ENCODE measurements around the gene STN1.

Gene STN1

DNA sequence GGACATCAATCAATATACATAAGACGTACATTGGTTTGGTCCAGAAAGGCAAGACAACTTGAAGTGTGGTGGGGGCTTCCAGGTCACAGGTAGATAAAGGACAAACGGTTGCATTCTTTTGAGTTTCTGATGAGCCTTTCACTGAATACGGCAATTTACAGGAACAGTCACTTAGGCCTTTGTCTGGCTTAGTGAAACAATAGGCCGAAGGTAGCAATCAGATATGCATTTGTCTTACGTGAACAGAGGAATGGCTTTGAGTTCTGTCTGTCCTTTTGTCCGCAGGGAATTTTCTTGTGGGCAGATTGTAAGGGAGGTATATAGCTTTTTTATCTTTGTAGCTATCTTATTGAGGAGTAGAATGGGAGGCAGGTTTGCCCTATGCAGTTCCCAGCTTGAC is 10.8 kb upstream of the STN1 start:
- no peak for DNase-seq

DNA sequence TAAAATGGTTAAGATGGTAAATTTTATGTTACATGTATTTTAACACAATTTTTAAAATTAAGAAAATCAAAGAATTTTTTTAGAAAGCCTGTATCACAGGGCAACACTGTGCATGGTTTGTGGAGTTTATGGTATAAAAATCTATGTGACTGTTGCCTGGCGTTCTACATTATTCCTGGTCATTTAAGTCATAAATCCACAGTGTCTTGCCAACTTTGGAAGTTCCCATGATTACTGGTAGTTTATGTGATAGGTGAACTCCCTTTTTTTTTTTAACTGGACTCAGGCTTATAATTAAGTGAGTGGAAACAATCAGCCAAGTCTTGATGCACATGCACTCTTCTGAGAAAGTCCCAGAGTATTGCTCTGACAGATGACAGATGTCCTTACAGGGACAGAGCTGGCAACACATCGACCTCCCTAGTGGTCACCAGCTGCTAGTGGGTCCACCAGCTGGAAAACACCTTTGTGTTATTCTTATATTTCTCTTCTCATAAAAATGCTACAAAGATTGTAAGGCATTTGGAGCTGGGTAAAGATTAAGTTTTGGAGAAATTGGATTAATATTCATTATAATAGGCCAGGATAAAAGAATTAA is 8.8 kb upstream of the STN1 start:
- DNase-seq: no peak

- no peak for DNase-seq
Measured at GRCh38 chr10:103925591-103925990, 7.6 kb upstream of the STN1 start.

DNA sequence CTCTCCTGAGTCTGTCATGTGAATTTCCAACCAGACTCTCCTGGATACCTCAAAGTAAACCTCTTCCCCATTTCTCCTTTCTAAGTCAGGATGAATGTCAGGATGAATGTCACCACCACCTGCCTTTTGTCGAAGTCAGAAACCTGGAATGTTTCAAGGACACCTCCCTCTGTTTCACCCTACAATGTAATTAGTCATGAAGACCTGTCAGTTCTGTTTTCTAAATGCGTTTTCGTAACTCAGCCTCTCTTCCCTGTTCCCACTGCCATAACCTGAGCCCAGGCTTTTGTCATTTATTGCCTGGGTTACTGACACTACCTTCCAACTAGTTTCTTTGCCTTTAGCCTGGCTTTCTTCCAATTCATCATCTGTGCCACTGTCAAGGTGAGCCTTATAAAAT is 5.5 kb upstream of the STN1 start:
- no peak for DNase-seq

- DNase-seq: no peak
Measured at GRCh38 chr10:103922659-103923058, 4.7 kb upstream of the STN1 start.

- DNase-seq: no peak
Measured at GRCh38 chr10:103921750-103922195, 3.8 kb upstream of the STN1 start.

- no peak for DNase-seq
Measured at GRCh38 chr10:103921248-103921647, 3.3 kb upstream of the STN1 start.

GRCh38 chr10:103919648-103920025 is 1.7 kb upstream of the STN1 start:
- no peak for DNase-seq

DNA sequence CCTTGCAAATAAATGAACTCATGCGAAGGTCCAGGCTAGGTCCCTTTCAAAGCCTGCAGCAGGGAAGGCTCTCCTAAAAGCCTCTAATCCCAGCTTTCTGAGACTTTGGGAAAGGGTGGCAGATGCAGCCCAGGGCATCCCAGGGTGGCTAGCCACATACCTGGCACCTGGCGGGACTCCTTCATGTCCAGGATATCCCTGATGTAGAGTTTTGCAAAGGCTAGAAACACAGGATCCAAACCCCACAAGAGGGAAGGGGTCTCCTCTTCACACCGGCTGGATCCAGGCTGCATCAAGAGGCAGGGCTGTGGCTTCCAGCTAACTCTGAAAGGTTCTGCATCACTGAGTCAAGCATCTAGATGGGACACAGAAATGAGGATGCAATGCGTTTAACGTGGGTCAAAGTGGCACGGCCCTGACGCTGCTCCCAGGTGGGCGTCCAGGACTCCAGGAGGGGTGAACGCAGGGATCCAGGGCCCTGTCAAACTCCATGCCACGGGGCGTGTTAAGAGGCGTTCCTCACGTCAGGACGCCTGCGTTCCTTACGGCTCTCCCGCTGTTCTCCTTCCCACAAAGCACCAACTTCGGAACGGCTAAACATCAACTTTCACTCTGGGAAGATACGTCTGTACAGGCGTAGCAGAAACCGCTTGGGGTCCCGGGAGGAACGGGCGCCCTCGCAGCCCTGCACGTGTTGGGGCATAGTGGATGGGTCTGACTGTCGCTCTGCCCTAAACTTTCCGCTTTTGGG is 507 bp downstream of the STN1 start:
- DNase-seq: no peak

DNA sequence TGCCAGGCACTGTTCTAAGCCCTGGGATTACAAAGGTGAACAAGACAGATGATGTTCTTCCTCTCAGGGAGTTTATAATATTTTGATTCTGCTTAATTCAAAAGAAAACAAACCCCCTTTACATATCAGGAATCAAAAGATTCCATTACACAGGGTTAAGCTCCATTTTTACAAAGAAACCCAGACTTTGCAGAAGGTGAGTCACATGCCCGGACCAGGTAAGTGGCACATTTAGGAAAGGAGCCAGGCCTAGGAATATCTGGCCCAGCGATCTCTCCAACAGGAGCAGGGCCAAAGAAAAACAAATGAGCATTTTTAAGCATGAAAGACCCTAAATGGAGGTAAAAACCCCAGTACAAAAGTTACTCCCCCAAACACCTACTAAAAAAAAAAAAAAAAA is 1.1 kb downstream of the STN1 start:
- DNase-seq: no peak

DNA sequence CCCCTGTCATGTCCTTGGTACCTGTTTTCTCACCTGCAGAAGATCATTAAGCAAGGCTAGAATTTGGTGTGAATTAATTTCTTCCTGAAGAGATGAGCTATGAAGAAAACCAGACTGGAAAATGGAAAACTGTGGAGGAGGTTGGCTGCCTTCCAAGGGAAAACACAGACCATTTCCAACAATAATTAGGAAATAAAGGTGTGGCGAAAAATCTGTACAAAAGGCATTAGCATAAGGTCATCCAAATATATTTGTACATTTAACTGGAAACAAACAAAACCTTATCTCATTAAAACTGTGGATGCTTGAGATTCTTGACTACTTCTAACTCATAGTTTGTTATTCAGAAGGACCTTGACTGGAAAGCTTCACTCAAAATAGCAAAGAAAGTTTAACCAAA is 1.7 kb downstream of the STN1 start:
- no peak for DNase-seq

GRCh38 chr10:103915796-103916195 is 2.2 kb downstream of the STN1 start:
- DNase-seq: no peak

- no peak for DNase-seq
Measured at GRCh38 chr10:103912759-103913158, 5.2 kb downstream of the STN1 start.

DNA sequence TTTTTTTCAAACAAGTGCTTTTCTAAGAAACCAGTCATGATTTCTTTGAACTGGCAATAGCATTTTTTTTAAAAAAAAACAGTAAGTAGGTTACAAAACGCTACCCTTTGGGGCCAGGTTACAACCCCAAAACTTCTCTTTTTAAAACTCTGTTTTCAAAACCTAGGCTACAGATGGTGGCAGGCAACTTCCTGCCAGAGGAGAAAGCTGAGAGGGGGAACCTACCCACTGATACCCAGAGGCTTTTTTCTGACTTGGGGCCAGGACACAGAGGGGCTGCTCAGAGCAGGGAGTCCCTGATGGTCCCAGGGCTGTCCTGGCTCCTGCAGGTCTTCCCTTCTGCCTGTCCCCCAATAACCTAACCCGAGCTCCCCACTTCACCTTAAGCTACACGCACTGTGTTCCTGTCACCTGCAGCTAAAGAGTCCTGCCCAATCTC is 6.9 kb downstream of the STN1 start:
- DNase-seq: no peak

GRCh38 chr10:103910442-103911012 is 7.5 kb downstream of the STN1 start:
- no peak for DNase-seq

- no peak for DNase-seq
Measured at GRCh38 chr10:103905441-103905840, 12.5 kb downstream of the STN1 start.

DNA sequence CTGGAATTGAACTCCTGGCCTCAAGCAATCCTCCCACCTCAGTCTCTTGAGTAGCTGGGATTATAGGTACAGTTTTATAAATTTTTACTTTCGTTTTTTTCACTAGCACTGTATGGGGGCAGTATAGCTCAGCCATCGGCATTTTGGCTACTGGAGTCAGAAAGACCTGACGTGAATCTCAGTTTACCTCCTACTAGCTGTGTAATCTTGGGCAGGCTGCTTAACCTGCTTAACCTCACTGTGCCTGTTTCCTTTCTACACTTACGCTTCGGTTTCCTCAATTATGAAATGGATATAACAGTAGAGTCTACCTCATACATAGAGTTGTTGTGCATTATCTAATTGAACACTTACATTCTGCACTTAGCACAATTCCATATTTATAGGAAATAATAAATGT is 16.7 kb downstream of the STN1 start:
- DNase-seq: no peak

- no peak for DNase-seq
Measured at GRCh38 chr10:103899312-103899711, 18.7 kb downstream of the STN1 start.

- no peak for DNase-seq
Measured at GRCh38 chr10:103897241-103897774, 20.7 kb downstream of the STN1 start.

DNA sequence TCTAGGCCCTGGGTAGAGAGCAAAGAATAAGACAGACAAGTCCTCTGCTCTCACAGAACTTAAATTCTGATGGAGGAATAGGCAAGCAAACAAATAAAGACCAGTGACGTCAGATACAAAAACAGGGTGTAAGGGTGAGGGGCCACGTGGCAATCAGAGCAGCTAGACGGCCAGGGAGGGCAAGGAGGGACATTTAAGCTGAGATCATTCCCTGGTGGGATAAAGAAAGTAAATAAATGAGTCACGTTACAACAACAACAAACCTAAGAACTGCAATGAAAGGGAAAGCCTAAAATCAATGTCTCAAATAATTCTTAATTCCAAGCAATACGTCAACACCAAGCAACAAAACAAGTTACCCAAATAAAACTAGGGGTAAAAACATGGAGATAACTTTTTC is 21.8 kb downstream of the STN1 start:
- DNase-seq: no peak

DNA sequence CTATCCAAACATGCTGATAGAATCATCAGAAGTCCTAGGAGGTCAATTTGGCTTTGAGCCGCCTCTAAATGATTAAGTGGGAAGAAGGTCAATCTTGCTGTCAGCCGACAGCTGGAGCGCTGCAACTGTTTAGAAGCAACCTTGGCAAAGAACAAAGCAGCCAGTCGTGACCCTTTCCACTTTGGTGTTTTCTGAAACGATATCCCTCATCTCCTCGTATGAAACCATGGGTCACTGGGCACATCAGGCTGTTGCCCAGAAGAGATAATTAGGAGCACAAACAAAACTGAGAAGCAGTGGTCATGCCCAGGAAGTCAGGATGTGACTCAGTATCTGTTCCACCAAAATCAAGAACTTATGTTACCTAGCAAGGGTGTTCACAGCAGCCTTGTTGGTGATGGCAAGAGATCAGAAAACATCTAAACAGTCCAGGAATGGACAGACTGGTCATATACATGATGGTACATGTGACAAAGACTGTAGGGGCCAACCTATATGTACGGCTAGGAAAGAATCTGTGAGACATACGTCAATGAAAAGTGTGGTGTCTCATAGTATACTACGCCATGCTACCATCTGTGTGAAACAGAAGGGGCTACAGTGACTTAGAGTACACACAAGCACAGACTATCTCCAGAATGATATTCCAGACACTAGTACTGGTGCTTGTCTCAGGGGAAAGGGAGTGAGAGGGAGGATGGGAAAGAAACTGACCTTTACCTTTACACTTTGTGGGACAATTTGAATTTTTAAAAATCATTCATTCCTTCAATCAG is 22.4 kb downstream of the STN1 start:
- no peak for DNase-seq

- DNase-seq: no peak
Measured at GRCh38 chr10:103894441-103894864, 23.5 kb downstream of the STN1 start.

DNA sequence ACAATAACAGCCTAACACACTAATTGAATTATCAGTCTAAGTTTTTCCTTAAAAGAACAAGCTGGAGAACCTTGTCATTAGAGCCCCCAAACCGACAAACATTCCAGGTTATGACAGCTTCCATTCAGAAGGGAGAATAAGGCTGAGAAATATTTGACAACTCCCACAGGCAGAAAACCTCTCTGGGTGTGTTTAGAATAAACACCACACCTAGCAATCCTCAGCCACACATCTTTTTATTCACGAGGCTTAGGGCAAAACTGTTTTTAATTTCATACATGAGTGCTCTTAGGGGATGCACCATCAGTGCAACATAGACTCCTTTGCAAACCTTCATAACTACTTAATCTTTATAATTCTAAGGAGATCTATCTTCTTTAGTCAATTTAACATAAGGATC is 24.2 kb downstream of the STN1 start:
- DNase-seq: no peak
